Mammary microvascular endothelial cell (primary cell): ENCODE measurements around the gene RNASEH2B. TPM values are rescaled to one million over a fixed set of nuclear protein-coding genes. Genes with fewer than 3 reads are reported as not detected.

ENCODE experiments used
- total RNA-seq: library from RNA; depleted of rRNA; stranded (reverse); fragments of >200 nt; gene quantifications from 2 replicates; pipeline ENCODE4 v1.2.3, GENCODE V29; 2015

RNASEH2B gene
- total RNA-seq: 36.7 and 39.2 TPM in 2 replicates

GRCh38 chr13:50909605-50910484 is at the start of gene RNASEH2B:
Gene RNASEH2B, plus strand, starts transcription at chr13:50909791. Its CDS starts 286 bp downstream, at chr13:50910077.

Other genes starting within 250 kb of the RNASEH2B start
- gene DLEU7, start 66.1 kb upstream of the RNASEH2B start, total RNA-seq: not detected in 2 replicates
- gene C13orf42, start 201.5 kb downstream of the RNASEH2B start, total RNA-seq: not detected in 2 replicates